ENCODE data around the gene MRPL12. TPM values are rescaled to one million over a fixed set of nuclear protein-coding genes. Genes with fewer than 3 reads are reported as not detected.

Gene MRPL12
- total RNA-seq, 1 experiment from 2014 or later = 19.5 TPM

DNA sequence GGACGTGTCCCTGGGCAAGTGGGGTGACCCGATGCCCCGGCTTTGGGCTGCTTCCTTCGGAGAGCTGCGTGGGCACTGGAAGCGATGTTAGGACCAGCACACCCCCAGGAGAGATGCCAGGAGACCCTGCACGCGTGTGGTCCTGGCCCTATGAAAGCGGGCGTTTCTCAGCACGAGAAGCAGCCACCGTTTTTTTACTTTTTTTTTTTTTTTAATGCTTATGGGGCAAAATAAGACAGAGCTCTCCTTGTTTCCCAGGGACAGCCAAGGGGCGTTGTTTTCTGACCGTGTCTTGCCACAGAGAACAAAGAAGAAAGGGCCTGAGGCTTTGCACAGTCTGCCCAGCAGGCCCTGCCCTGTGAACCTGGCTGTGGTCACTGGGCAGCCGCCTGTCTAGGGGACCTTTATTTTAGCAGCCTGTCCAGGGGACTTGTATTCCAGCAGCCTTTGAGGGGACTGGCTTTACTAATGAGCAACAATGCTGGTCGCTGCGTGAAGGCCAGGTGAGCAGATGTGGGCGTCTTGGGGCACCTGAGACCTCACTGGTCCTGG lies 9.9 kb downstream of the MRPL12 start:
- Histone ChIP-seq H3K4me3 (peak overlapping the region; percentile 95), H3K9me3 (replicated peaks) (peaks cover 3% of the 10 kb centered on the region; the same call in 1 of the 2 replicates), H3K27ac (no peak overlapping the region), H3K4me1 (replicated peaks) (peaks cover 27% of the 10 kb centered on the region), H3K27me3 (replicated peaks) (no peaks in the 10 kb centered on the region), H3K36me3 (peaks cover 31% of the 10 kb centered on the region)
- peak in 1 of 2 experiments; percentile 35 for DNase-seq (ENCODE audit: low read depth in 1 of 2, low spot score in 2 of 2)

DNA sequence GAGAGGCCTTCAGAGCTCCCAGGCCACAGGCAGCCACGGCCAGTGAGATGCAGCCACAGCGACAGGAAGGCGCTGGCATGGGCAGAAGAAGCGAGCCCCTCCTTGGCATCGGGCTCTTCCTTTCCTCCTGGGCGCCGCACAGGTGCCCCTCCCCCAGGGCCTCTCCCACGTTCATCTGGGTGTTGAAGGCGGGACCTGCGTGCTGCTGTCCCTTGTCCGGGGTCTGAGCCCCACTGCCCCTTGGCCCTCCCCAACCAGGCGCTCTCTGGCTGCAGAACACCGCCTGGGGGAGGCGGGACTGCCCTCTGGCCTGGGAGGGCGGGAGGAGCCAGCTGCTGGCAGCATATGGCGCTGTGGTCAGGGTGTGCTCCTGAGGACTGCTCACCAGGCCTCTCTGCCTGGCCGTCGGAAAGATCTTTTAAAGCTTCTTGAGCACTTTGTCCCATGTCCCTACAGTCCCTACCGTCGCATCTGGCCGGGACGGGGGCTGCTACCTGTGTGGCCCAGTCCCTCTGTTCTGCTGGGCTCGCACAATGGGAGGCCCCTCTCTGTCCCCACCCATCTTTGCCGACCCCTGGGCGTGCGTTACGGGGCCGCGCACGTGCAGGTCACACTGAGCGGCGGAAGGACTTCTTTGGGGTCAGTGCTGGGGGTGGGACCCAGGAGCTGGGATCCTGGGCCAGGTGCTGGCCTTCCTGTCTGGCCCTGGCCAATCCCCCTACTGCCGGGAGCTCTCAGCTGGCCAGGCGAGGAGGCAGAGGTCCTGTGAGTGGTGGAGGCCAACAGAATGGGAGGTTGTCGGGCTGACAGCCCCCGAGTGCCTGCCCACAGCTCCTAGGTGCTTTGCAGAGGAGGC lies 10.6 kb downstream of the MRPL12 start:
- peaks cover 3% of the 10 kb centered on the region; the same call in 1 of the 2 replicates for H3K9me3 ChIP-seq (replicated peaks)
- no peak overlapping the region for H3K27ac ChIP-seq
- H3K36me3 ChIP-seq = peaks cover 31% of the 10 kb centered on the region
- no peak for DNase-seq (ENCODE audit: low read depth in 1 of 2, low spot score in 2 of 2)
- H3K4me3 ChIP-seq = no peak overlapping the region
- H3K4me1 ChIP-seq (replicated peaks) = peaks cover 27% of the 10 kb centered on the region
- no peaks in the 10 kb centered on the region for H3K27me3 ChIP-seq (replicated peaks)

DNA sequence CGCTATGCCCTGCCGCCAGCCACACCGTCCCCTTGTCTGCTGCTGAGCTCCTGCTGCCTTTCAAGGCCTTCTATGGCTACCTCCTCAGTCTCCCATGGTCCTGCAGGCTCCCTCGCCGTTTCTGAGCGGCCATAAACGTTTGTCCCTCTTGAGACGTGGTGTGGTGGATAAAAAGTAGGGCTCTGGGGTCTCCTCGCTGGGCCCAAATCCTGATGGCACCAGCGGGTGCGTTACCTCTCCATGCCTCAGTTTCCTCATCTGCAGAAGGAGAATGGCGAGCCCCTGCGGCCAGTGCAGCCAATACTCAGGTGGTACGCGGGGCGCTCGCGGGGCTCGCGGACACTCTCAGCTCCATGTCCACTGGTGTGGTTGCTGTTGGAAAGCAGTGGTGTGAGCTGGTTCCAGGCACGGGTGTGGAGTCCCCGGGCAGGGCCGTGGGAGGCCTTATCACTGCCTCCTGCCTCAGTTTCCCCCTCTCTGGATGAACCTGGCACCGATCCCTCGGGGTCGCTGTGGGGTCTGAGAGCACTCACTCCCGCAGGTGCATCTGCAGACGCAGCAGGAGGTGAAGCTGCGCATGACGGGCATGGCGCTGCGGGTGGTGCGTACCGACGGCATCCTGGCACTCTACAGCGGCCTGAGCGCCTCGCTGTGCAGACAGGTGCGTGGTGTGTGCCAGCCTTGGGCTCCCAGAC lies 11.4 kb downstream of the MRPL12 start:
- Histone ChIP-seq H3K4me3 (no peak overlapping the region), H3K4me1 (replicated peaks) (peaks cover 27% of the 10 kb centered on the region)

DNA sequence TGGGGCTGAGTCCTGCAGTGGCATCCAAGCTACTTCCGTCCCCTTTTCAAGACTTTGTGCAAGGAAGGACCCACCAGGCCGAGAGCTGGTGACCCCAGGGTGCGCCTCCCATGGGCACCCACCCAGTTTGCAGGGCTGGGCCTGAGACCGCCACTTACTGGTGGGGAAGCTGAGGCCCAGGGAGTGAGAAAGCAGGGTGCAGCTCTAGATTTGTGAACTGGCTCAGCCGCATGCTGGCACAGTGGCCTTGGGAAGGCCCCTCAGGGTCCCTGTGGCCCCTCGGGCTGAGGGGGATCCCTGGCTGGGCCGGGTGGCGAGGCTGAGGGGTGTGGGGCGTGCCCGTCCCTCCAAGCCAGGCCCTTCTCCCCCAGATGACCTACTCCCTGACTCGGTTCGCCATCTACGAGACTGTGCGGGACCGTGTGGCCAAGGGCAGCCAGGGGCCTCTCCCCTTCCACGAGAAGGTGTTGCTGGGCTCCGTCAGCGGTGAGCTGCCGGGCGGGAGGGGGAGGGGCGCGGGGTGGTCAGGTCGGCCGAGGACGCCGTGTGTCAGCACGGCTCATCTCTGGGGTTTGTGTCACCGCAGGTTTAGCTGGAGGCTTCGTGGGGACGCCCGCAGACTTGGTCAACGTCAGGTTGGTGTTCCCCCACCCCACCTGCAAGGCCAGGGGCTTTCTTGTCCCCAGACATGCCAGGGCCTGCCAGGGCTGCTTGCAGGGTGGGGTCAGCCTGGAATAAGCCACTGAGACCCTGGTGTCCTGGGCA lies 12.1 kb downstream of the MRPL12 start:
- Histone ChIP-seq H3K27me3 (replicated peaks) (no peaks in the 10 kb centered on the region), H3K4me3 (no peak overlapping the region), H3K9me3 (replicated peaks) (peaks cover 3% of the 10 kb centered on the region; the same call in 1 of the 2 replicates), H3K36me3 (peaks cover 28% of the 10 kb centered on the region), H3K27ac (no peak overlapping the region), H3K4me1 (replicated peaks) (peaks cover 27% of the 10 kb centered on the region)
- DNase-seq (ENCODE audit: low read depth in 1 of 2, low spot score in 2 of 2) = no peak

More for the DNA sequence above, 11.4 kb downstream of the MRPL12 start:
- DNase-seq (ENCODE audit: low read depth in 1 of 2, low spot score in 2 of 2) = no peak
- Histone ChIP-seq H3K27me3 (replicated peaks) (no peaks in the 10 kb centered on the region), H3K9me3 (replicated peaks) (peaks cover 3% of the 10 kb centered on the region; the same call in 1 of the 2 replicates), H3K36me3 (peaks cover 29% of the 10 kb centered on the region), H3K27ac (no peak overlapping the region)

DNA sequence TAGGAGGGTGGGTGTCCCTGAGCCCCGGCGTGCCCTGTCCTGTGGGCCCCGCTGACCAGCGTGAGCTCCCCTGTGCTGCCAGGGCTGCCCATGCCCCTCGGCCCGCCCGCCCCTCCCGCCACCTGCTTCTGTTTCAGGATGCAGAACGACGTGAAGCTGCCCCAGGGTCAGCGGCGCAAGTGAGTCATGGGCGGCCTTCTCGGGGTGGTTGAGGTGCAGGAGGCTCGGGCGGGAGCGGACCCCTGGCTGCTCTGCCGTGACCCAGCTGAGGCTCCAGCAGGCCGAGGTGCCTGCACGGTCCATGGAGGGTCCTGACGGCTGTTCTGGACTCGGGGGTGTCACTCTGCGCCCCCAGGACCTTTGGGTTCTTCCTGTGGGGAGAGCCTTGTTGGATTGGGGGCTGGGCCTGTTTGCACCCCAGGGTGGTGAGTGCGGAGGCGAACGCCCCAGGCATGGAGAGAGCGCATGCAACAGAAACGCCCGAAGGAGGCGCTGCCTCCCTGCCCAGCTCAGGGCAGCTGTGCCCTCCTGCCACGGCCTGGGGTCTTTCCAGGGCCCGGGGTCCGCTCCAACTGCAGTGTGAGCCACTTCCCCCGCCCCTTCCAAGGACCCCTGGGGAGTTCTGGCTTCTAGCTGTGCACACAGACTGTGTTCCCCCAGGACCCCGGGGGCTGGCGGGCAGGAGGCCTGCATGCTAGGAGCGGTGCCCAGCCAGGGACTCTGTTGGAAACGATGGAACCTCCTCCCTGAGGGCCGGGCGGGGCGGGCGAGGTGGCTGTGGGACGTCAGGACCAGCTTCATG lies 12.9 kb downstream of the MRPL12 start:
- peaks cover 3% of the 10 kb centered on the region; the same call in 1 of the 2 replicates for H3K9me3 ChIP-seq (replicated peaks)
- H3K27ac ChIP-seq = no peak overlapping the region
- H3K27me3 ChIP-seq (replicated peaks) = no peaks in the 10 kb centered on the region
- no peak for DNase-seq (ENCODE audit: low read depth in 1 of 2, low spot score in 2 of 2)
- no peak overlapping the region for H3K4me3 ChIP-seq
- H3K4me1 ChIP-seq (replicated peaks) = peaks cover 26% of the 10 kb centered on the region
- H3K36me3 ChIP-seq = peaks cover 27% of the 10 kb centered on the region

DNA sequence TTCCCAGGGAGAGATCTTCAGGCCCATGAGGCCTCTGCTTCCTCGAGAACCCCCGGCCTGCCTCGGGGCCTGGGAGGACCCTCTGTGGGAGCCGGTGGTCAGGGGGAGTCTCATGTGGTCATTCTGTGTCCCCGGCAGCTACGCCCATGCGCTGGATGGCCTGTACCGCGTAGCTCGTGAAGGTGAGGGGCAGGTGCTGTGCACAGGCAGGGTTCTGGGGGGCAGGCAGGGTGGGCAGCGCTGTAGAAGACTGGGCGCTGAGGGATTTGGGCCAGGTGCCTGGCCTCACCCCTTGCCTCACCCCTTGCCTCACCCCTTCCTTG lies 13.5 kb downstream of the MRPL12 start:
- H3K36me3 ChIP-seq = peaks cover 27% of the 10 kb centered on the region
- no peak for DNase-seq (ENCODE audit: low read depth in 1 of 2, low spot score in 2 of 2)
- peaks cover 3% of the 10 kb centered on the region; the same call in 1 of the 2 replicates for H3K9me3 ChIP-seq (replicated peaks)
- H3K4me1 ChIP-seq (replicated peaks) = peaks cover 21% of the 10 kb centered on the region
- H3K27ac ChIP-seq = no peak overlapping the region
- no peaks in the 10 kb centered on the region for H3K27me3 ChIP-seq (replicated peaks)
- no peak overlapping the region for H3K4me3 ChIP-seq

DNA sequence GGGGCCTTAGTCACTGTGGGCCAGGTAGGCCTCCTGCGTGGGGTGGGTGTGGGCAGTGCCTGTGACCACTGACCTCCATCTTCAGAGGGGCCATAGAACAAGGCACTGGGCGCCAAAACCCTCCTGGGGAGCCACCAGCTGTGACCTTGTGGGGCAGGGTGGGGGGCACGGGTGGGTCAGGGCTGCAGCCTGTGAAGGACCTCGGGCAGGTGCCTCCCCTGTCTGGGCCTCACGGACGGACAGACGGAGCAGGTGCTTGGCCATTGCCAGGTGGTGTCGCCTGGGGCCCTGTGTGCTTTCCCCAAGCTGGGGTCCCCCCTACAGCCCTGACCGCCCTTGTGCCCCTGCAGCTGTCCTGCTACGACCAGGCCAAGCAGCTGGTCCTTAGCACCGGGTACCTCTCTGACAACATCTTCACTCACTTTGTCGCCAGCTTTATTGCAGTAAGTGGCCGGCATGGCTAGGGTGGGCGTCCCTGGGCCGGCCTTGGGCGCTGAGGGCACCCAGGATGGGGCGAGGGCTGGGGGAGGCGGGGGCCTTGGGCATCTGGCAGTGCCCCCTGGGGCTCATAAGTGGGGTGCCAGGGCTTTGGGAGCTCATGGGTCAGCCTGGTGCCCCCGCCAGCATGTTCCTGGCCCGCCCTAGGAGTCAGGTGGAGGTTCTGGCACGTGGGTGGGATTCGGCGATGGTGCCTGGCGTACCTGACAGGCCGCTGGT lies 14.0 kb downstream of the MRPL12 start:
- Histone ChIP-seq H3K27ac (no peak overlapping the region), H3K27me3 (replicated peaks) (no peaks in the 10 kb centered on the region; the same call in 1 of the 2 replicates), H3K36me3 (peaks cover 26% of the 10 kb centered on the region), H3K9me3 (replicated peaks) (peaks cover 3% of the 10 kb centered on the region; the same call in 1 of the 2 replicates), H3K4me1 (replicated peaks) (peaks cover 16% of the 10 kb centered on the region), H3K4me3 (no peak overlapping the region)
- no peak for DNase-seq (ENCODE audit: low read depth in 1 of 2, low spot score in 2 of 2)

DNA sequence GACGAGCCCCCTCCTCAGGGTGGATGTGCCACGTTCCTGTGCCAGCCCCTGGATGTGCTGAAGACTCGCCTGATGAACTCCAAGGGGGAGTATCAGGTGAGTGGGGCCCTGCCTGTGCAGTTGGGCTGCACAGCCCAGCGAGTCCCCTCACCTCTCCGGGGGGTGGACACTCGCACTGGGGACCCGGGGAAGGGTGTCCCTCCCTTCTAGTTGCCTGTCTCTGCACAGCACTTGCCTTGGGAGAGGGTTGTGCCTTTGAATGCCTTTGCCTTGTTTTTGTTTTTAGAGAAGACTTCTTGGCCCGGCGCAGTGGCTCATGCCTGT lies 14.6 kb downstream of the MRPL12 start:
- Histone ChIP-seq H3K36me3 (peaks cover 23% of the 10 kb centered on the region), H3K27me3 (replicated peaks) (peaks cover under 1% of the 10 kb centered on the region), H3K27ac (no peak overlapping the region), H3K4me3 (no peak overlapping the region), H3K9me3 (replicated peaks) (0 out of 2 replicates have a peak, but pooled peaks cover 2% of the 10 kb centered on the region), H3K4me1 (replicated peaks) (peaks cover 10% of the 10 kb centered on the region)
- no peak for DNase-seq (ENCODE audit: low read depth in 1 of 2, low spot score in 2 of 2)

DNA sequence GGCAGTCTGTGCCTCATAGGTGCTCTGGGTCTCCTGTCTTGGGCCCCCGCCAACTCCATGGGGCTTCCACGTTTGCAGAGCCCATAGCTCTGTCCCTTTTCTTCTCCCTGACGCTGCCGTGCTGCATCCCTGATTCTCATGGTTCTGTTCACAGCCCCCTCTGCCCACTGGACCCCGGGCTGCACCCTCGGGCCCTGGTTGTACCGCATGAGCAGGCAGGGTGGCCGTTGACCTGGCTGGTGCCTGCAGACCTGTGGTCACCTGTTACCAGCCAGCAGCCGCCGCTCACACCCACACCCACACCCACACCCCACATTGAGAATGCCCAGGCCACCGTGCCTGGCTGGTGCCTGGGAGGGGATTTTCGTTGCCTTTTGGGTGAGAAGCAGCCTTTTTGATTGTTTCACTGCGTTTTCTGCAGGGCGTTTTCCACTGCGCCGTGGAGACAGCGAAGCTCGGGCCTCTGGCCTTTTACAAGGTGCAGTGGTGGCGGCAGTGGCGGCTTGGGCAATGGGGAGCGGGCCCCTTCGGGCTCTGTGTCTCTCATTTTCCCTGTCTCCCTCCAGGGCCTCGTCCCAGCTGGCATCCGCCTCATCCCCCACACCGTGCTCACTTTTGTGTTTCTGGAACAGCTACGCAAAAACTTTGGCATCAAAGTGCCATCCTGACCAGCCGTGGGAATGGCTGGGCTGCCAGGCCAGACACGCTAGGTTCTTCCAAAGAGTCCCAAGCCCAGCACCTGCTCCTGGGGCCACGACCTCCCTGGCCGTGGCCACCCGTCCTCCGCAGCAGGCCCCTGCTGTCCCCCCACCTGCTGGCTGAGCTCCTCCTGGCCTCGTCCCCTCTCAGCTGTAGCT lies 16.5 kb downstream of the MRPL12 start:
- DNase-seq (ENCODE audit: low read depth in 1 of 2, low spot score in 2 of 2) = no peak
- H3K4me1 ChIP-seq (replicated peaks) = no peaks in the 10 kb centered on the region
- peaks cover 20% of the 10 kb centered on the region for H3K36me3 ChIP-seq
- peaks cover 15% of the 10 kb centered on the region for H3K27me3 ChIP-seq (replicated peaks)
- H3K4me3 ChIP-seq = no peak overlapping the region
- 0 out of 2 replicates have a peak, but pooled peaks cover 2% of the 10 kb centered on the region for H3K9me3 ChIP-seq (replicated peaks)
- no peak overlapping the region for H3K27ac ChIP-seq

DNA sequence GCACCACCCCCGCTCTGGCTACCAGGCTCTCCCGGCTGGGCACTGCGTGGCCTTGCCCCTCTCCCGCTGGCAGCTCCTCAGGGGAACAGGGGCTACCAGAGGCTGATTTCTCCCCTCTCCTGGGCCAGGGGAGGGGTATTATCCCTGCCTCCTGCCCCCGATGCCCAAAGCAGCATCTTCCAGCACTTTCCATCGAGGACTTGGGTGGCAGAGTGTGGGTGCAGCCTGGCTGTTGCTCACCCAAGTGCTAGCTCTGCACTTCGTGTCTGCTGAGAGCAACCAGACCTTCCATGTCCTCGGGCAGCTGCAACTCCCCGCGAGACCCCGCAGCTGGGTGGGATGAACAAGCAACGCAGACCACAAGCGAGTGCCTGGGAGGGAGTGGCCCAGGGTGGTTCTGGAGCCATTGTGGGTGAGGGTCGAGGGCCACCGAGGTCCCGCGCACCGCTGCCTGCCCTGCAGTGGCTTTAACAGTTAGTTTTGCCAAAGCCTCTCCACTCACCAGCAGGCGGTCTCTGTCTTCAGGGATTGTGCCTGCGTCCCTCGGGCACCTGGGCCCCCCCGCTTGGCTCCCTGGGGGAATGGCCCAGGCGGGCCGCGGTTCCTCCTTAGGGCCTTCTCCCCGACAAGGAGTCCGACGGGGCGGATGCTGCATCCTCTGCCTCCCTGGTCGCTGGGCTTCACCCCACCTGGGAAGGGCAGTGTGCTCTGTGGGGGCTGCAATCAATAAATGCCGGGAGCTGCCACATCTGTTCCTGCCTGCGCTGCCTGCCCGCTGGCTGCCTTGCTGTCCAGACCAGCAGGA lies 17.3 kb downstream of the MRPL12 start:
- H3K36me3 ChIP-seq = peaks cover 13% of the 10 kb centered on the region
- no peaks in the 10 kb centered on the region for H3K4me1 ChIP-seq (replicated peaks)
- 0 out of 2 replicates have a peak, but pooled peaks cover 2% of the 10 kb centered on the region for H3K9me3 ChIP-seq (replicated peaks)
- no peak for DNase-seq (ENCODE audit: low read depth in 1 of 2, low spot score in 2 of 2)
- no peak overlapping the region for H3K4me3 ChIP-seq
- H3K27me3 ChIP-seq (replicated peaks) = peaks cover 15% of the 10 kb centered on the region
- no peak overlapping the region for H3K27ac ChIP-seq

Data from SJSA1 (cell line).